K562 (cell line): ENCODE measurements around the gene YAF2. TPM values are rescaled to one million over a fixed set of nuclear protein-coding genes. Genes with fewer than 3 reads are reported as not detected.
A peak's percentile ranks its signal among the peaks of the same experiment; 100 is the strongest.

Experiments
- ADNP ChIP-seq: fragments of 200-800 bp; sonication (Bioruptor generic); IDR thresholded peaks from 2 replicates; pipeline ENCODE4 v1.6.1; 2016; ENCODE audit warnings: missing genetic modification characterization, missing compliant biosample characterization
- ATF6 ChIP-seq: sonication (generic); formaldehyde crosslinking; IDR thresholded peaks from 2 replicates; pipeline ENCODE4 v1.4.0; 2020; ENCODE audit warnings: mild to moderate bottlenecking, missing genetic modification reagents
- BHLHE40 ChIP-seq: IDR thresholded peaks from 2 replicates; pipeline ENCODE4 v1.6.1; 2011; ENCODE audit warnings: low read length, improper control_type of control experiment
- DPF2 ChIP-seq: fragments of 450-650 bp; IDR thresholded peaks from 2 replicates; pipeline ENCODE4 v1.6.1; 2016
- EP300 ChIP-seq: IDR thresholded peaks from 2 replicates; pipeline ENCODE4 v1.6.1; 2012; ENCODE audit warnings: low read length, improper control_type of control experiment
- HDAC2 ChIP-seq: fragments of 450-650 bp; IDR thresholded peaks from 2 replicates; pipeline ENCODE4 v1.6.1; 2016; ENCODE audit warnings: mild to moderate bottlenecking
- HDAC6 ChIP-seq: IDR thresholded peaks from 2 replicates; pipeline ENCODE4 v1.6.1; 2012; ENCODE audit warnings: low read depth, mild to moderate bottlenecking, control low read depth, inconsistent platforms, low read length, moderate library complexity
- HNRNPH1 ChIP-seq: fragments of 200-400 bp; formaldehyde crosslinking; optimal IDR thresholded peaks from 2 replicates; pipeline ENCODE3; 2017; ENCODE audit warnings: low read depth, mild to moderate bottlenecking, low read length, moderate library complexity
- KAT7 ChIP-seq: sonication (generic); formaldehyde crosslinking; IDR thresholded peaks from 2 replicates; pipeline ENCODE4 v1.8.0; 2022; ENCODE audit warnings: missing genetic modification reagents, mild to moderate bottlenecking, borderline replicate concordance
- NELFE ChIP-seq: IDR thresholded peaks from 2 replicates; pipeline ENCODE4 v1.6.1; 2011; ENCODE audit warnings: mild to moderate bottlenecking; ENCODE audit not compliant: insufficient read depth, insufficient read length
- PATZ1 ChIP-seq: fragments of 250-450 bp; sonication (Bioruptor Pico); IDR thresholded peaks from 2 replicates; pipeline ENCODE4 v1.5.0; 2020; ENCODE audit warnings: mild to moderate bottlenecking, borderline replicate concordance
- PHB ChIP-seq: fragments of 250-450 bp; sonication (Bioruptor Pico); IDR thresholded peaks from 2 replicates; pipeline ENCODE4 v1.5.0; 2021
- PHF20 ChIP-seq: fragments of 450-650 bp; IDR thresholded peaks from 2 replicates; pipeline ENCODE4 v1.6.1; 2018; ENCODE audit not compliant: partially characterized antibody
- SUPT5H ChIP-seq: fragments of 450-650 bp; IDR thresholded peaks from 2 replicates; pipeline ENCODE4 v1.6.1; 2016
- TBL1XR1 ChIP-seq, 2 experiments: IDR thresholded peaks; 2 replicates each; pipeline ENCODE4 v1.6.1; 2012; ENCODE audit warnings: improper control_type of control experiment in 2 of 2, low read length in 2 of 2, mild to moderate bottlenecking in 1 of 2
- TGIF2 ChIP-seq: sonication (generic); formaldehyde crosslinking; IDR thresholded peaks from 2 replicates; pipeline ENCODE4 v1.8.1; 2022; ENCODE audit warnings: mild to moderate bottlenecking, missing genetic modification reagents, moderate library complexity
- ZBTB8A ChIP-seq: fragments of 450-650 bp; IDR thresholded peaks from 2 replicates; pipeline ENCODE4 v1.6.1; 2018; ENCODE audit warnings: mild to moderate bottlenecking, moderate library complexity; ENCODE audit not compliant: partially characterized antibody
- ZNF184 ChIP-seq: sonication (generic); formaldehyde crosslinking; IDR thresholded peaks from 2 replicates; pipeline ENCODE4 v1.5.0; 2020; ENCODE audit warnings: missing genetic modification reagents
- ZNF609 ChIP-seq: sonication (generic); formaldehyde crosslinking; IDR thresholded peaks from 2 replicates; pipeline ENCODE4 v1.8.1; 2023; ENCODE audit warnings: missing genetic modification reagents, mild to moderate bottlenecking, borderline replicate concordance
- ZZZ3 ChIP-seq: fragments of 450-650 bp; IDR thresholded peaks from 2 replicates; pipeline ENCODE4 v1.6.1; 2016; ENCODE audit warnings: antibody characterized with exemption, mild to moderate bottlenecking, moderate library complexity
- polyA plus RNA-seq, 8 experiments: library from polyadenylated mRNA; depleted of rRNA in 4 of 8; stranded (reverse) in 5 of 8; unstranded in 3 of 8; fragments of >200 nt; fragmentation: Nextera tagmentation in 2 of 8; fragmentation: Illumina TruSeq in 1 of 8; extraction: Ambion mirVana in 2 of 8; extraction: Trizol in 1 of 8; gene quantifications; 2 replicates each; pipeline versions ENCODE4 v1.2.1 to v1.2.3, GENCODE V29; 2011 to 2014; ENCODE audit warnings: inconsistent platforms in 1 of 8, missing spikeins in 1 of 8
- total RNA-seq, 7 experiments: library from RNA; depleted of rRNA in 6 of 7; stranded (reverse); fragments of >200 nt in 6 of 7; fragmentation: Illumina TruSeq in 2 of 7; extraction: Trizol in 2 of 7; gene quantifications; 2 replicates each; pipeline versions ENCODE4 v1.2.1 to v1.2.3, GENCODE V29; 2011 to 2021; ENCODE audit warnings: low replicate concordance in 1 of 7

The YAF2 gene
- total and polyA plus RNA-seq, 9 of the 15 experiments (the other 6 are each of a cell fraction or from before 2014, with no cell fraction given) = 10.6 to 26.4 (median 21.3) TPM

GRCh38 chr12:42144408-42145196, 93.4 kb downstream of the YAF2 start, which contains the start of gene GXYLT1 (continued):
- TF ChIP-seq HNRNPH1 (no peak), BHLHE40 (peak; percentile 27; the same call in 1 of the 2 replicates), HDAC6 (no peak), PHF20 (peak; percentile 71), ZZZ3 (no peak), ATF6 (CRISPR knock-in tag) (peak; percentile 88; the same call in 1 of the 2 replicates), HDAC2 (no peak), TGIF2 (CRISPR knock-in tag) (no peak), TBL1XR1 (IDR thresholded peaks at IDR 0.05; ENCODE audit: low read length in 2 of 2) (no peak), ZNF184 (CRISPR knock-in tag) (no peak), PATZ1 (CRISPR knock-in tag) (no peak), ADNP (tag) (no peak), ZNF609 (CRISPR knock-in tag) (no peak; the same call in 1 of the 2 replicates), ZBTB8A (no peak), KAT7 (peak; percentile 93), EP300 (no peak), DPF2 (no peak), PHB (CRISPR knock-in tag) (no peak), SUPT5H (peak; percentile 85), NELFE (no peak)
